ENCODE results near the gene VEGFA.
A peak's percentile ranks its signal among the peaks of the same experiment; 100 is the strongest.

VEGFA gene

GRCh38 chr6:43740321-43740960 lies 29.6 kb upstream of the VEGFA start:
- no CpG with 5 or more reads among the region's 6 CpGs for WGBS, 2 donors (ENCODE audit: extremely low coverage in 2 of 2, insufficient read length in 2 of 2, insufficient replicate concordance in 1 of 2)
- Histone ChIP-seq H3K9me3 (replicated peaks in 1 of 2; ENCODE audit: control insufficient read depth in 2 of 2, insufficient read depth in 1 of 2, low read depth in 1 of 2, low read length in 2 of 2) (no peaks in the 10 kb centered on the region), H2BK12ac (ENCODE audit: low read length) (peak overlapping the region; percentile 27), H3K4me3 (ENCODE audit: low read length in 2 of 2) (no peak overlapping the region), H3K23ac (ENCODE audit: low read depth, low read length, poor library complexity) (no peak overlapping the region), H2BK15ac (ENCODE audit: low read length) (no peak overlapping the region), H2AK5ac (ENCODE audit: low read depth, low read length) (peak overlapping the region; percentile 77), H3K4ac (ENCODE audit: low read length) (no peak overlapping the region), H3K4me1 (ENCODE audit: control insufficient read depth in 2 of 2, insufficient read depth in 1 of 2, low read depth in 1 of 2, low read length in 2 of 2) (peaks cover 17 to 29% of the 10 kb centered on the region in 2 donors), H4K8ac (ENCODE audit: low read depth, low read length) (no peak overlapping the region), H3K18ac (ENCODE audit: low read length) (peak overlapping the region; percentile 91), H3K27ac (replicated peaks; ENCODE audit: low read length) (peak overlapping the region; percentile 40), H2AFZ (ENCODE audit: low read length) (peak overlapping the region; percentile 23), H2BK5ac (ENCODE audit: low read length) (peak overlapping the region; percentile 2), H3K14ac (ENCODE audit: low read length) (no peak overlapping the region), H3K79me1 (ENCODE audit: low read depth, low read length) (no peaks in the 10 kb centered on the region), H3K27me3 (ENCODE audit: control insufficient read depth in 3 of 3, insufficient read depth in 3 of 3, low read depth in 1 of 3, low read length in 3 of 3) (peaks cover 0 to 44% (median 0%) of the 10 kb centered on the region in 3 experiments), H3K9ac (ENCODE audit: low read depth, low read length, poor library complexity) (no peak overlapping the region), H3K36me3 (replicated peaks in 1 of 2; ENCODE audit: control insufficient read depth in 2 of 2, insufficient read depth in 2 of 2, low read length in 2 of 2) (no peaks in the 10 kb centered on the region), H3K4me2 (ENCODE audit: insufficient read depth, low read length, poor library complexity, severe bottlenecking) (no peak overlapping the region), H4K91ac (ENCODE audit: low read depth, low read length, poor library complexity) (no peak overlapping the region), H2BK120ac (ENCODE audit: low read depth, low read length) (no peak overlapping the region)
- peak; percentile 43 for DNase-seq (ENCODE audit: low spot score)

GRCh38 chr6:43740961-43741764 lies 28.8 kb upstream of the VEGFA start:
- Histone ChIP-seq H2AFZ (ENCODE audit: low read length) (no peak overlapping the region), H2BK15ac (ENCODE audit: low read length) (peak overlapping the region; percentile 42), H4K8ac (ENCODE audit: low read depth, low read length) (no peak overlapping the region), H3K4ac (ENCODE audit: low read length) (no peak overlapping the region), H3K27me3 (ENCODE audit: control insufficient read depth in 3 of 3, insufficient read depth in 3 of 3, low read depth in 1 of 3, low read length in 3 of 3) (peaks cover 0 to 49% (median 0%) of the 10 kb centered on the region in 3 experiments), H3K23ac (ENCODE audit: low read depth, low read length, poor library complexity) (peak overlapping the region; percentile 32), H3K4me1 (ENCODE audit: control insufficient read depth in 2 of 2, insufficient read depth in 1 of 2, low read depth in 1 of 2, low read length in 2 of 2) (peaks cover 17 to 31% of the 10 kb centered on the region in 2 donors), H3K4me3 (ENCODE audit: low read length in 2 of 2) (no peak overlapping the region), H3K18ac (ENCODE audit: low read length) (peak overlapping the region; percentile 91), H2BK5ac (ENCODE audit: low read length) (peak overlapping the region; percentile 2), H4K91ac (ENCODE audit: low read depth, low read length, poor library complexity) (no peak overlapping the region), H3K9me3 (replicated peaks in 1 of 2; ENCODE audit: control insufficient read depth in 2 of 2, insufficient read depth in 1 of 2, low read depth in 1 of 2, low read length in 2 of 2) (no peaks in the 10 kb centered on the region), H2BK12ac (ENCODE audit: low read length) (peak overlapping the region; percentile 98), H3K9ac (ENCODE audit: low read depth, low read length, poor library complexity) (no peak overlapping the region), H3K79me1 (ENCODE audit: low read depth, low read length) (no peaks in the 10 kb centered on the region), H2AK5ac (ENCODE audit: low read depth, low read length) (peak overlapping the region; percentile 4), H3K27ac (replicated peaks; ENCODE audit: low read length) (no peak overlapping the region), H3K4me2 (ENCODE audit: insufficient read depth, low read length, poor library complexity, severe bottlenecking) (no peak overlapping the region), H3K14ac (ENCODE audit: low read length) (peak overlapping the region; percentile 65), H2BK120ac (ENCODE audit: low read depth, low read length) (peak overlapping the region; percentile 2), H3K36me3 (replicated peaks in 1 of 2; ENCODE audit: control insufficient read depth in 2 of 2, insufficient read depth in 2 of 2, low read length in 2 of 2) (no peaks in the 10 kb centered on the region)
- no CpG with 5 or more reads among the region's 6 CpGs for WGBS, 2 donors (ENCODE audit: extremely low coverage in 2 of 2, insufficient read length in 2 of 2, insufficient replicate concordance in 1 of 2)
- DNase-seq (ENCODE audit: low spot score), result no peak

- no CpG with 5 or more reads among the region's 2 CpGs for WGBS, 2 donors (ENCODE audit: extremely low coverage in 2 of 2, insufficient read length in 2 of 2, insufficient replicate concordance in 1 of 2)
- H4K91ac ChIP-seq (ENCODE audit: low read depth, low read length, poor library complexity), result no peak overlapping the region
- no peak overlapping the region for H3K4me3 ChIP-seq (ENCODE audit: low read length in 2 of 2)
Observed at GRCh38 chr6:43741829-43742228, 28.2 kb upstream of the VEGFA start.

GRCh38 chr6:43742285-43742684 lies 27.7 kb upstream of the VEGFA start:
- no peaks in the 10 kb centered on the region for H3K79me1 ChIP-seq (ENCODE audit: low read depth, low read length)
- no peak overlapping the region for H3K4me3 ChIP-seq (ENCODE audit: low read length in 2 of 2)
- peaks cover 21 to 42% of the 10 kb centered on the region in 2 donors for H3K4me1 ChIP-seq (ENCODE audit: control insufficient read depth in 2 of 2, insufficient read depth in 1 of 2, low read depth in 1 of 2, low read length in 2 of 2)
- no peak overlapping the region for H3K9ac ChIP-seq (ENCODE audit: low read depth, low read length, poor library complexity)
- H3K4ac ChIP-seq (ENCODE audit: low read length), result no peak overlapping the region
- H2BK12ac ChIP-seq (ENCODE audit: low read length), result no peak overlapping the region
- H3K18ac ChIP-seq (ENCODE audit: low read length), result peak overlapping the region; percentile 28
- H3K36me3 ChIP-seq (replicated peaks in 1 of 2; ENCODE audit: control insufficient read depth in 2 of 2, insufficient read depth in 2 of 2, low read length in 2 of 2), result no peaks in the 10 kb centered on the region
- no peak overlapping the region for H4K91ac ChIP-seq (ENCODE audit: low read depth, low read length, poor library complexity)
- H3K27me3 ChIP-seq (ENCODE audit: control insufficient read depth in 3 of 3, insufficient read depth in 3 of 3, low read depth in 1 of 3, low read length in 3 of 3), result peaks cover 0 to 56% (median 0%) of the 10 kb centered on the region in 3 experiments
- no peak overlapping the region for H2AFZ ChIP-seq (ENCODE audit: low read length)
- no peak for DNase-seq (ENCODE audit: low spot score)
- WGBS, 2 donors (ENCODE audit: extremely low coverage in 2 of 2, insufficient read length in 2 of 2, insufficient replicate concordance in 1 of 2), result no CpG with 5 or more reads among the region's 3 CpGs
- no peak overlapping the region for H3K27ac ChIP-seq (replicated peaks; ENCODE audit: low read length)
- peak overlapping the region; percentile 11 for H2AK5ac ChIP-seq (ENCODE audit: low read depth, low read length)
- peak overlapping the region; percentile 42 for H2BK15ac ChIP-seq (ENCODE audit: low read length)
- H2BK5ac ChIP-seq (ENCODE audit: low read length), result no peak overlapping the region
- no peak overlapping the region for H3K23ac ChIP-seq (ENCODE audit: low read depth, low read length, poor library complexity)
- H3K9me3 ChIP-seq (replicated peaks in 1 of 2; ENCODE audit: control insufficient read depth in 2 of 2, insufficient read depth in 1 of 2, low read depth in 1 of 2, low read length in 2 of 2), result no peaks in the 10 kb centered on the region
- H4K8ac ChIP-seq (ENCODE audit: low read depth, low read length), result no peak overlapping the region
- H2BK120ac ChIP-seq (ENCODE audit: low read depth, low read length), result no peak overlapping the region
- H3K14ac ChIP-seq (ENCODE audit: low read length), result no peak overlapping the region
- H3K4me2 ChIP-seq (ENCODE audit: insufficient read depth, low read length, poor library complexity, severe bottlenecking), result no peak overlapping the region

More at GRCh38 chr6:43741829-43742228, 28.2 kb upstream of the VEGFA start:
- peak overlapping the region; percentile 11 for H2AK5ac ChIP-seq (ENCODE audit: low read depth, low read length)
- no peak overlapping the region for H3K14ac ChIP-seq (ENCODE audit: low read length)
- H3K23ac ChIP-seq (ENCODE audit: low read depth, low read length, poor library complexity), result no peak overlapping the region
- H3K4me2 ChIP-seq (ENCODE audit: insufficient read depth, low read length, poor library complexity, severe bottlenecking), result no peak overlapping the region
- H2AFZ ChIP-seq (ENCODE audit: low read length), result no peak overlapping the region
- H2BK120ac ChIP-seq (ENCODE audit: low read depth, low read length), result no peak overlapping the region
- H3K36me3 ChIP-seq (replicated peaks in 1 of 2; ENCODE audit: control insufficient read depth in 2 of 2, insufficient read depth in 2 of 2, low read length in 2 of 2), result no peaks in the 10 kb centered on the region
- H3K9ac ChIP-seq (ENCODE audit: low read depth, low read length, poor library complexity), result no peak overlapping the region
- peak overlapping the region; percentile 28 for H3K18ac ChIP-seq (ENCODE audit: low read length)
- no peak overlapping the region for H2BK5ac ChIP-seq (ENCODE audit: low read length)
- no peaks in the 10 kb centered on the region for H3K79me1 ChIP-seq (ENCODE audit: low read depth, low read length)
- DNase-seq (ENCODE audit: low spot score), result no peak
- no peak overlapping the region for H2BK12ac ChIP-seq (ENCODE audit: low read length)
- no peak overlapping the region for H2BK15ac ChIP-seq (ENCODE audit: low read length)
- H3K4me1 ChIP-seq (ENCODE audit: control insufficient read depth in 2 of 2, insufficient read depth in 1 of 2, low read depth in 1 of 2, low read length in 2 of 2), result peaks cover 20 to 37% of the 10 kb centered on the region in 2 donors
- no peak overlapping the region for H3K4ac ChIP-seq (ENCODE audit: low read length)
- no peak overlapping the region for H4K8ac ChIP-seq (ENCODE audit: low read depth, low read length)
- no peaks in the 10 kb centered on the region for H3K9me3 ChIP-seq (replicated peaks in 1 of 2; ENCODE audit: control insufficient read depth in 2 of 2, insufficient read depth in 1 of 2, low read depth in 1 of 2, low read length in 2 of 2)
- H3K27me3 ChIP-seq (ENCODE audit: control insufficient read depth in 3 of 3, insufficient read depth in 3 of 3, low read depth in 1 of 3, low read length in 3 of 3), result peaks cover 0 to 56% (median 0%) of the 10 kb centered on the region in 3 experiments
- H3K27ac ChIP-seq (replicated peaks; ENCODE audit: low read length), result no peak overlapping the region
